Ovary (tissue), 9 donors: Measurements from ENCODE around the gene TIMP3. TPM values are rescaled to one million over a fixed set of nuclear protein-coding genes. Genes with fewer than 3 reads are reported as not detected.

Source experiments
- DNase-seq, 5 donors: peaks; one replicate each; pipeline ENCODE4 v3.0.0-alpha.2; 2019 to 2020
- H3K27ac ChIP-seq, 2 donors: fragments of 200-600 bp; one replicate each; pipeline versions ENCODE4 v1.5.1 to v1.8.0; 2019 to 2022
- H3K27me3 ChIP-seq: fragments of 200-600 bp; one replicate; pipeline ENCODE4 v1.8.0; 2022
- H3K36me3 ChIP-seq: fragments of 200-600 bp; sonication (generic); one replicate; pipeline ENCODE4 v1.5.1; 2019
- H3K4me1 ChIP-seq: one replicate; pipeline ENCODE4 v1.8.1; 2013; ENCODE audit warnings: mild to moderate bottlenecking, moderate library complexity; ENCODE audit not compliant: insufficient read depth
- H3K4me3 ChIP-seq: fragments of 200-600 bp; sonication (generic); one replicate; pipeline ENCODE4 v1.5.1; 2017
- H3K9me3 ChIP-seq, 2 donors: fragments of 200-600 bp in 1 of 2; sonication (generic) in 1 of 2; one replicate each; pipeline versions ENCODE4 v1.5.1 to v1.8.1; 2013 to 2019; ENCODE audit warnings: mild to moderate bottlenecking in 1 of 2, moderate library complexity in 1 of 2
- CTCF ChIP-seq, 3 donors: fragments of 450-650 bp in 2 of 3; fragments of 200-600 bp in 1 of 3; IDR thresholded peaks; one replicate each; pipeline versions ENCODE4 v1.5.1 to v1.8.0; 2016 to 2022; ENCODE audit warnings: antibody characterized with exemption in 3 of 3, mild to moderate bottlenecking in 1 of 3
- EP300 ChIP-seq: sonication (generic); formaldehyde crosslinking; IDR thresholded peaks from one replicate; pipeline ENCODE4 v1.6.1; 2017; ENCODE audit warnings: antibody characterized with exemption
- POLR2A ChIP-seq: fragments of 450-650 bp; IDR thresholded peaks from one replicate; pipeline ENCODE4 v1.6.1; 2017; ENCODE audit warnings: antibody characterized with exemption, mild to moderate bottlenecking, moderate library complexity
- WGBS, 3 donors: extraction: QIAGEN DNeasy Blood & Tissue Kit in 1 of 3; methylation state at CpG; one replicate each; pipeline versions ENCODE4 v1.1.5 to v1.1.7; 2013 to 2017; 5-methylcytosine and 5-hydroxymethylcytosine counted together
- intact Hi-C, 4 donors: fragments of 100-400 bp; cut with DNase I; formaldehyde crosslinking; loops; one replicate each; pipeline versions ENCODE4 v1.11.0 to v1.15.1; 2022 to 2023
- polyA plus RNA-seq, 2 donors: library from polyadenylated mRNA; stranded (reverse); fragments of 200-250 nt in 1 of 2; fragments of 350-450 nt in 1 of 2; fragmentation: Illumina TruSeq in 1 of 2; extraction: RNeasy Lipid Tissue Mini Kit (QIAGEN cat#74804) in 1 of 2; gene quantifications; one replicate each; pipeline ENCODE4 v1.2.3, GENCODE V29; 2013 to 2014
- total RNA-seq, 7 donors: library from RNA; depleted of rRNA in 2 of 7; stranded (reverse); fragments of >200 nt in 2 of 7; fragmentation: NEBNext Ultra II Directional in 3 of 7; extraction: Animal tissue kit (Norgen Biotek cat#: 25700) in 3 of 7; gene quantifications; one replicate each; pipeline versions ENCODE4 v1.1.0 to v1.2.4, GENCODE V29; 2016 to 2023
- donor health status: DM: no; HTN: no; CAD: no; lungs with moderate emphysema.
- donor health status: DM: no; HTN: no; CAD: no.
- donor health status: Bipolar disorder and iron deficiency.
- donor health status: DM: yes; HTN: yes; CAD: no.
- donor health status: DM: no; HTN: no; CAD: no.
- donor health status: DM: yes; HTN: yes; CAD: no.

Gene TIMP3
- total and polyA plus RNA-seq, 9 donors: 48.5 to 565 (median 121) TPM

DNA sequence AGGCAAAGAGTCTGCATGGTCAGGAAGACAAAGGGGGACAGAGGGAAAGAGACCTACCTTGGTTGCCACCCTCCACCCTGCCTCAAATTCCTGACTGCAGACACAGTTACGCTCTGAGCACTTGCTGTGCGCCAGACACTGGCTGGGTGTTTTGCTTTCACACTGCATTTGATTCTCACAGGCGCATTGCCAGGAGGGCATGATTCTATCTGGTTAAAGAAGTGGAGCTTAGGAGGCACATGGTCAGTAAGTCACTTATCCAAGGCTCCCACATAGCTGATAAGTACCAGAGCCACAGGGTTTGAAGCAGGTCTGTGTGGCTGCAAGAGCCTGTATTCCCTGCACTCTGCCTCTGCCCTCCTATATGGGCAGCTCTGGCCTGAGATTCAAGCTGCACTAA, 103.9 kb downstream of the TIMP3 start:
- Histone ChIP-seq H3K27me3 (no peaks in the 10 kb centered on the region), H3K27ac (no peak overlapping the region), H3K4me3 (no peak overlapping the region), H3K4me1 (peaks cover 6% of the 10 kb centered on the region), H3K36me3 (no peaks in the 10 kb centered on the region), H3K9me3 (no peaks in the 10 kb centered on the region)
- no peak for TF ChIP-seq CTCF (IDR thresholded peaks at IDR 0.05)
- TF ChIP-seq EP300: no peak
- TF ChIP-seq POLR2A: no peak
- intact Hi-C loops: no loop called here
- DNase-seq: no peak
- WGBS, 3 donors: 87 to 90% (median 88%) methylated on average over 3 of the region's 3 CpGs

DNA sequence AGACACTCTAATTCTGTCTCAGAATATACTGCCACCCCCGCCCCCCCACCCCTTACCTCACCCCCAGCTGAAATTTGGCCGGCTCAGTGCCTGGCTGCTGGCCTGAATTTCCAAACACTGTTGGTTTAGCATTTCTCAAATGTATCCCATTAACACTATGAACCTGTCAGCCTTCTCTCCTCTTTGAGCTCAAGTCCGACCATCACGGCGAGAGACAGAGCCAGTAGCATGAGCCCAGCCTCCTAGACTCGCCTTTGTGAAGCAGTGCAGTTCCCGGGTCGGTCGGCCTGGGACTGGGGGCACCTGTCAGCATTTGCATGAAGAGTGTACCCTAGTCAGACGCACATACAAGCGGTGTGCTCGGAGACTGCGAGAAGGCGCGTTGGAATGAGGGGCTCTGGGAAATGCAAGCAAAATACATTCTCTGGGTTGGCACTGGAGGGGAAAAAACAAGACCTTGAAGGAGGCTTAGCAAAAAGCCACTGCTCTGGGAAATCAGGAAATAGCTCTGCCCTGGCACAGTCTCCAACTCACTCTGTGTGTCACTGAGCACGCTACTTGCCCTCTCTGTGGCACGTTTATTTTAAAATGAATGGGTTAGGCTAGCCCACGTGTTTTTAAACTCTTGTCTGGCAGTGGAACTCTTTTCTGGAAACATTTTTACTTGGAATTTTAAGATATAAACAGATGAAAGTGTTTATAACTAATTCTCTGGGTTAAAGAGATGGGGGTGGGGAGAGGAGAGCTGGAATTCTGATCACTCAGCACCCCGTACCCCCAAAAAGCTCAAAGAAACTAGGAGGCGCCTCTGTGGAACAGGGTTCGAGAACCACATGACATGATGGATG, 108.3 kb downstream of the TIMP3 start:
- H3K9me3 ChIP-seq: no peaks in the 10 kb centered on the region
- no peak overlapping the region for H3K27ac ChIP-seq
- 34 to 39% (median 38%) methylated on average over 21 of the region's 21 CpGs for WGBS, 3 donors
- TF ChIP-seq EP300 (no peak), CTCF (IDR thresholded peaks at IDR 0.05) (no peak), POLR2A (no peak)
- H3K27me3 ChIP-seq: no peaks in the 10 kb centered on the region
- no peak for DNase-seq
- no peaks in the 10 kb centered on the region for H3K36me3 ChIP-seq
- H3K4me3 ChIP-seq: no peak overlapping the region
- H3K4me1 ChIP-seq: peaks cover 9% of the 10 kb centered on the region
- intact Hi-C loops: no loop called here

DNA sequence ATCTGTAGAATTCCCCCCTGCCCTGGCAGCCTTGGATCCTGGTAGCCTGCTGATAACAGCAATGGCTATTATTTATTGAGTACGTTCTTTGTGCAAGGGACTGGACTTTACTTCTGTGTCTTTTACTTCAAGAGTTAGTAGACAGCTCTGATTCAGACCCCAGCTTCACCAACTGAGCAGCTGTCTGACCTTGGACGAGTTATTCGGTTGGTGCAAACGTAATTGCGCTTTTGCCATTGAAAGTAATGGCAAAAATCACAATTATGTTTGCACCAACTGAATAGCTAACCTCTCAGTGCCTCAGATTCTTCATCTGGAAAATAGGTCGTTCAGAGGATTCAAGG, 108.9 kb downstream of the TIMP3 start:
- Histone ChIP-seq H3K9me3 (no peaks in the 10 kb centered on the region), H3K4me3 (no peak overlapping the region), H3K27ac (no peak overlapping the region), H3K36me3 (no peaks in the 10 kb centered on the region), H3K4me1 (peaks cover 9% of the 10 kb centered on the region), H3K27me3 (no peaks in the 10 kb centered on the region)
- DNase-seq: no peak
- intact Hi-C loops: no loop called here
- no peak for TF ChIP-seq POLR2A
- WGBS, 3 donors: 16 to 42% (median 23%) methylated on average over 6 of the region's 6 CpGs

GRCh38 chr22:32911503-32911902, 110.0 kb downstream of the TIMP3 start:
- no peak for DNase-seq
- intact Hi-C loops: no loop called here
- TF ChIP-seq CTCF (IDR thresholded peaks at IDR 0.05) (no peak), EP300 (no peak), POLR2A (no peak)
- Histone ChIP-seq H3K27ac (no peak overlapping the region), H3K4me3 (no peak overlapping the region), H3K4me1 (peaks cover 9% of the 10 kb centered on the region), H3K36me3 (no peaks in the 10 kb centered on the region), H3K27me3 (no peaks in the 10 kb centered on the region), H3K9me3 (no peaks in the 10 kb centered on the region)
- 15 to 24% (median 17%) methylated on average over 9 of the region's 9 CpGs for WGBS, 3 donors
